ENCODE measurements around the gene KRT76.

Gene KRT76

DNA sequence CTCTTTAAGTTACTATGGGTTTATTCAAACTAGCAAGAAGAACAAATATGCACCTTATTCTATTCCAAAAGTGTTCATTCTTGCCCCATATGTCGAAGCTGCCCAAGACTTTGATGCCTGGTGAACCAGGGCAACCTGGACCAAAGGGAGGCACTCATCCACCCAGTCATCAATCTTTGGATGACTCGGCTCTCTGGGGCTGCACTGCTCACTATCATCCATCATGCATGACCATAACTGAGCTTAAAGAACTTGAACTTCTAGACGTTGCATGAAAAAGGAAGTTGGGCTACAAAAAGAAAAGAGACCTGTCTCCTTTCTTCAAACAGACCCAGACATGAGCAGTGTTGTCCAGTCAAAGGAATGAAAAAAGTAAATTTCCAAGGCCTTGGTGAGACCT lies 35.6 kb upstream of the KRT76 start:
- DNase-seq = no peak

GRCh38 chr12:52812073-52812400 lies 34.9 kb upstream of the KRT76 start:
- no peak for DNase-seq

DNA sequence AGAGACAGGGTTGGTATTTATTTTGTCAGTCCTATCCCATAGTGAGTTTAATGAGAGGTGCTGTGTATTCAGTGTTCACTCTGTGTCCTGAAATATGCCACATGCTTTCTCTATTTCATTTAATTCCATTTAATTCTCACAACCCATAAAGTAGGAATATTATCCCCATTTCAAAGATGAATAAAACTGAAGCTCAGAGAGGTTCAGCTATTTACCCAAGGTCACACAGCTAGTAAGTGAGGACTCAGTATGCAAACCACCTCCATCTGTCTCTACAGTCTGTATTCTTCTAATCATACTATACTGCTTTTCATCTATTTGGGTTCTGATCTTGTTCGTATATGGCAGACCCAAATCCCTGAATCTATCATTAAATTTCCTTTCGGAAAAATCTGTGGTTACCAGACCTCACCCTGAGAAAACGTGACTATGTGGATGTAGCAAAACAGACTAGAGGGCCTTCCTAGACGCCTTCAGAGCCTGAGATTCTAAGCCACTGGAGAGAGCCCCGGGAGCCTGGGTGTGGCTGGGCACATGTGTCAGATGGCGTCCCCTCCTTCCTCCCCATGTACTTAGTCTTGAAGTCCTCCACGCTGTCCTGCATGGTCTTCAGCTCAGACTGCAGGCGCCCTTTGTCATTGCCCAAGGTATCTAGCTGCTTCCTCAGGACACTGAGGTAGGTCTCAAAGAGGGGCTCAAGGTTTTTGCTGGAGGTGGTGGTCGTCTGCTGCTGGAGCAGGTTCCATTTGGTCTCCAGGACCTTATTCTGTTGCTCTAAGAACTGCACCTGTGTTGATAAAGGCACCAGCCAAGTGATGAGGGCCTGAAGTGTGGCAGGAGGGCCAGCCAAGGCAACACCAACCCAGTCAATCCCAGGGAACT lies 34.3 kb upstream of the KRT76 start:
- no peak for DNase-seq

- no peak for DNase-seq
These were observed 33.4 kb upstream of the KRT76 start for GRCh38 chr12:52810554-52810953.

- no peak for DNase-seq
These were observed 32.0 kb upstream of the KRT76 start for GRCh38 chr12:52809166-52809565.

DNA sequence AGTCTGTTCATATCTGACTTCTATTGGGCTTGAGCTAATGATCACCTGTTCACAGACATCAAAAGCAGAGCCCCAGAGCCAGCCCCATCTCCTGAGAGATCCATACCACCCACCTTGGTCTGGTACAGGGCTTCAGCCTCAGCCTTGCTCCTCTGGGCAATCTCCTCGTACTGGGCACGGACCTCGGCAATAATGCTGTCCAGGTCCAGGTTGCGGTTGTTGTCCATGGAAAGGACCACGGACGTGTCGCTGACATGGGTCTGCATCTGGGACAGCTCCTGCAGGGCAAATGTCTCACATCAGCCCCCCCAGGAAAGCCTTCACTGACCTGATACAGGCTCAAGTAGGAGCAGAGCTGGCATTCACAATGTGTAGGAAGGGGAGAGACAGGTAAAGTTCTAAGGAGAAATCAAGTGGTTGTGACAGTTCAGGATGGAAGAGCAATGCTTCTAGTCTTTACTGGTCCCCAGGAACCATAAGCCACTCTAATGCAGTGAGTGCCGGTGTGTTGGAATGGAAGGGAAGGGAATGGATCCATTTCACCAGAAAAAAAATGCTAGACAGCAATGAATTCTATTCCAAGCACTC lies 31.5 kb upstream of the KRT76 start:
- no peak for DNase-seq

DNA sequence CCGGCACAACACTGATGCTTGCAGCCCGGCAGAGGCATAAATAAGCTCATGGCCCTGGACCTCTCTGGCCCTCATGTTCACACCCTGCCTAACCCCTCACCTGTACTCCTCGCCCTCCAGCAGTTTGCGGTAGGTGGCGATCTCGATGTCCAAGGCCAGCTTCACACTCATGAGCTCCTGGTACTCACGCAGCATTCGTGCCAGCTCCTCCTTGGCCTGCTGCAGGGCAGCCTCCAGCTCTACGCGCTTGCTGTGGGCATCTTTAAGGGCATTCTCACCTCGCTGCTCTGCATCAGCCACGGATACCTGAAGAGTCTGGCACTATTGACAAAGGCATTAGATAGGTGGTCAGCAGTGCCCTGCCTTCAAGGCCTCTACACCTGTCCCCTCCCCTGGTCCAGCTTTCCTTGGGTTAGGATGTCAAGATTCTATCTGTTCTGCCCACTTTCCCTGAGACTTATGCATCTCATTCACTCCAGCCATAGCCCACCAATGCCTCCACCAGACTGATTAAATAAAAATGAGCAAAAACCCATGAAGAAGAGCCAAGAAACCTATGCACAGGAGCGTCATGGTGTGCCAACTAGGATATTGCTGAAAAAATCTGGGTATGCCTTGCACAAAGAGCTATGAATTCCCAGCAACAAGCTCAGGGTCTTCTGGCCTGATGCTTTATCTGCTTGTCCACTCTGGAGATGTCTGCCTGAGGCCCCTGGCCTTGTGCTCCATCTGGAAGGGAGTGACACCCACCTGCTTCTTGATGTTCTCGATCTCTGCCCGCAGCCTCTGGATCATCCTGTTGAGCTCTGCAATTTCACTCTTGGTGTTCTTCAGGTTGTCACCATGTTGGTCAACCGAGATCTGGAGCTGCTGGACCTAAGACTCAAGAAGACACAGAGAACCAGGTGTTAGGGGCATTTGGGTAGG lies 30.7 kb upstream of the KRT76 start:
- no peak for DNase-seq

DNA sequence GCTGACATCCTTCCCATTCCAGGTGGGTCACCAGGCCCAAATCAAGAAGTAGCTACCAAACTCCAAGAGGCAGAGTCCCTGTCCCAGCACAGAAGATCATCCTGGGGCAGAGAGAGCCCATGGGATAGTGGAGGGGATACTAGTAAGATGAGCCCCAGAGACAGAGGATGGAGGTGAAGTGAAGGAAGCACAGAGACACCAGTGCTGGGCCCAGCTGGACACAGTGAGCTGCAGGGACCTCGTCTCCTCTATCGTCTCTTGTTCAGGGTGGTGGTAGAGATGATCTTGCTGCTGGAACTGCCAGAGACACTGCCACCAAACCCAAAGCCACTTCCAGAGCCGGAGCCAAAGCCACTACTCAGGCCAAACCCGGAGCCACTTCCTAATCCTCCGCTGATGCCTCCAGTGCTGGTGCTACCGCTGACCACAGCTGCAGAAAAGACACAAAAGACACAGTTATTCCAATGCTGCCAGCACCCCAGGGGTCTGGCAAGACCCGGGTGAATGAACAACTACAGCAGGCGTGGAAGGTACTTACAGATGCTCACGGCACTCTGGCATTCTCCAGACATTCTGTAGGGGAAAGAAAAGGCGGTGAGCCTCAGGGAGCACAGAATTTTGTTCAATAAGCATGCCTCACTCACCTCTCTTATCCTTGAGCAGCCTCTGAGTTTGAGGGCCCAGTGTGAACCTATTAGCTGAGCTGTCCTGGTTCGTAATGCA lies 29.8 kb upstream of the KRT76 start:
- no peak for DNase-seq

DNA sequence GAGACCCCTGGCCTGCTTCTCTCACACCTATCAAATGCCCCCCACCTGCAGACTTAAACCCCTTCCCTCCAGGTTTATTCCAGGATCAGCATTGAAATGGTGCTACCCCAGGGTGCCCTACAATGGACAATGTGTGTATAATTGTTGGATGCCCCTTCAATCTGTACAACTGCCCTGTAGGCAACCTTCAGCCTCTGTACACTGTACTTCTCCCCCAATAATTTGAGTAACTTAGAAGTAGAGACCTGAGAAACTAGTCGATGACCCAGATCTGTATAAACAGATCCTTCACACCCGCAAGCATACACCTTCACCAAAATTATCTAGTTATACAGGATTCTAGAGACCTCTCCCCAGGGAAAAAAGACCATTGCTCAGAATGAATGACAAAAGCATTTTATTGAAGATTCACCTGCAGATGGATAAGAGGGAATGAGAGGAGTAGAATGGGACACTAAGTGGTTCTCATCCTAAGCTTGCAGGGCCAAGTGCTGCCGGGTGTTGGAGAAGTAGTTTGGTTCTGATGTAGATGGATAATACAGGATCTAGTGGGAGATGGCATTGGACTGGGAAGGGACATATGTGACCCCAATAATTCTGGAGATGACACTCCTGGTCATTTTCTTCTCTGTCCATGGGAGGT lies 29.1 kb upstream of the KRT76 start:
- no peak for DNase-seq

- DNase-seq = no peak
These were observed 28.6 kb upstream of the KRT76 start for GRCh38 chr12:52805739-52806138.

- no peak for DNase-seq
These were observed 27.9 kb upstream of the KRT76 start for GRCh38 chr12:52805000-52805399.

DNA sequence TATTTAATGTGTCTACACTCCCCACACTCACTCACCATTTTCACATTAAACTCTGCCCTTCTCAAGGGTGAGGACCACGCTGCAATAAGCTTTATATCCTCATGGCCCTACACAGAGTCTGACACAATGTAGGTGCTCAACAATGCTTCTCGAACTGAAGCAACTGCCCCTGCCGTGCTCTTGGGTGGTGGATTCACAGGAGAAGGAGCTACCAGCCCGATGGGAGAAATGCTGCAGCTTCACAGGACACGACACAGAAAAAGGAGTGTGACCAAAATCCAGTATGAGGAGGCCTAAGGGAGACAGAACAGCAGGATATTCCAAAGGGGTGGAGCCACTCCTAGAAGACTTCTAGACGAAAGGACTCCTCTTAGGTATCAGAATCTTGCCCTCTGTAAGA lies 25.3 kb upstream of the KRT76 start:
- no peak for DNase-seq

DNA sequence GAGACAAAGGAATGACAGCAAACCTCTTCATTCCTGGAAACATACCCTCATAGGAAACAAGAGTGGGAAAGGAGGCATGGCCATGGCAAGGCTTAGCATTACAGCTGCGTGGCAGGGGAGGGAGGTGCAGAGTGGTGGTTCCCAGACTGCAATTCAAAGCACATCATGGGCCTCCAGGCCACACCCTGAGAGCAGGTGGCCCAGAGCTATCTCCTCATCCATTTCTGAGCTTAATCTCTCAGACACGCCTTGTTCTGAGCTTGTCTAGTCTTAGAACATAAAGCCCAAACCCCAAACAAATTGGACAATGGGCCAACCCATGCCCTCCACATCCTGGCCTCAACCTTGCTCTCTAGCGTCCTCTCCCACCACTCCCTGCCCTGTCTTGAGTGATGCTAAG lies 24.6 kb upstream of the KRT76 start:
- no peak for DNase-seq

DNA sequence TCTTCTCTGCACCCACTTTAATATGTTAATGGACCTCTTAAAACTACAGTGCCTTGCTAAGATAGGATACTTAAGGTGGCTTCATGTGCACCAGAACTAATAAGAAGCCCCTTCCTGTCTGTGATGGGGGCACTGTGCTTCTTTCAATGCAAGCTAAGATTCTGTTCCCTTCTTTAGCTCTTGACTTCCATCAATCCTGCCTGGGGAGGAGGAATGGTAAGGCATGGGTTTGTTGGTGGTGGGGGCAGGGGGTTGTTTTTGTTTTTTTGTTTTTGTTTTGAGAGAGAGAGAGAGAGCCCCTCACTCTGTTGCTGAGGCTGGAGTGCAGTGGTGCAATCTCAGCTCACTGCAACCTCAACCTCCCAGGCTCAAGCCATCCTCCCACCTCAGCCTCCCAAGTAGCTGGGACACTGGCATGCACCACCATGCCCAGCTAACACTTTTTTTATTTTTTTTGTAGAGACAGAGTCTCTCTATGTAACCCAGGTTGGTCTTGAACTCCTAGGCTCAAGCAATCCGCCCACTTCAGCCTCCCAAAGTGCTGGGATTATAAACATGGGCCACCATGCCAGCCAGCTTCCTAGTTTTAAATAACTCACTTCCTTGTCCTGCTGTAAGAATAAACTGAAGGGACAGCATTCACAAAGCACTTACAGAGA lies 23.2 kb upstream of the KRT76 start:
- no peak for DNase-seq

- DNase-seq = no peak
These were observed 22.5 kb upstream of the KRT76 start for GRCh38 chr12:52799505-52800211.

GRCh38 chr12:52798671-52799504 lies 21.7 kb upstream of the KRT76 start:
- no peak for DNase-seq

GRCh38 chr12:52798003-52798670 lies 21.0 kb upstream of the KRT76 start:
- no peak for DNase-seq

- DNase-seq = no peak
These were observed 20.4 kb upstream of the KRT76 start for GRCh38 chr12:52797529-52797894.

DNA sequence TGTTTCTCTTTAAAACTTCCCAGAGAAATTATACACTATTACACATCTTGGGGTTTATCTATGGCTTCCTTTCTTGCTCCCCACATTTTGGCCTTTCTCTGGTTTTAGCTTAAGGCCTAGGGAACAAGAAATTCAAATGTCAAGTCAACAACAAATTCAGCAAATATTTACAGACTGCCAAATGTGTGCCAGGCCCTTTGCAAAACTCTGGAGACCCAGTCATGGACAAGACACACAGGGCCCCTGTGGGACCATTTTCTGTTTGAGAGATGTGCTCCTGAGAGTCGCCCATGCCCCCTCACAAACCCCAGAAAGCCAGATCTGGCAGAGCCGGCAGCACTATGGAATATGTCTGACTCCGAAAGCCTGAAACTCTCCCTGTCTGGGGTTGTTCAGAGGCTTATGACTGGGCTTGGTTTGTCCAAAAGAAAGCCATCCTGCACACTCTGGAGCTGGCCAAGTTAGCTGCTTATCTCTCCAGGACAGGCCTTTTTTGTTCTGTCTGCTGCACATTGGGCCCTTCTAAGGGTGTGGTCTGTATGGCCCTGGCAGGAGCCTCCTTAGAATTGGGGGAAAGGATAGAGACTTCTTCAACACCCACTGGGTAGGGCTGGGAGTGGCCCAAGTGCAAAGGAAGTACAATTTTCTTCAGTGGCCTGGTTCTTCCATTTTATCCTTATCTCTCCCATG lies 19.8 kb upstream of the KRT76 start:
- no peak for DNase-seq
